B cell (primary cell): ENCODE measurements around the gene ABCB4.

Experiments
- EZH2 ChIP-seq: IDR thresholded peaks from 2 replicates; pipeline ENCODE4 v1.6.1; 2012; ENCODE audit warnings: borderline replicate concordance, low read depth, mild to moderate bottlenecking, moderate library complexity, low read length; ENCODE audit not compliant: insufficient read depth, poor library complexity, severe bottlenecking
- TF ChIP-seq, protein P1 (sequence below): fragments of 200-600 bp; IDR thresholded peaks from one replicate; pipeline ENCODE4 v1.8.0; 2022; ENCODE audit warnings: antibody characterized with exemption, mild to moderate bottlenecking

GRCh38 chr7:87463982-87464381 lies 11.5 kb downstream of the ABCB4 start:
- TF ChIP-seq, protein P1, sequence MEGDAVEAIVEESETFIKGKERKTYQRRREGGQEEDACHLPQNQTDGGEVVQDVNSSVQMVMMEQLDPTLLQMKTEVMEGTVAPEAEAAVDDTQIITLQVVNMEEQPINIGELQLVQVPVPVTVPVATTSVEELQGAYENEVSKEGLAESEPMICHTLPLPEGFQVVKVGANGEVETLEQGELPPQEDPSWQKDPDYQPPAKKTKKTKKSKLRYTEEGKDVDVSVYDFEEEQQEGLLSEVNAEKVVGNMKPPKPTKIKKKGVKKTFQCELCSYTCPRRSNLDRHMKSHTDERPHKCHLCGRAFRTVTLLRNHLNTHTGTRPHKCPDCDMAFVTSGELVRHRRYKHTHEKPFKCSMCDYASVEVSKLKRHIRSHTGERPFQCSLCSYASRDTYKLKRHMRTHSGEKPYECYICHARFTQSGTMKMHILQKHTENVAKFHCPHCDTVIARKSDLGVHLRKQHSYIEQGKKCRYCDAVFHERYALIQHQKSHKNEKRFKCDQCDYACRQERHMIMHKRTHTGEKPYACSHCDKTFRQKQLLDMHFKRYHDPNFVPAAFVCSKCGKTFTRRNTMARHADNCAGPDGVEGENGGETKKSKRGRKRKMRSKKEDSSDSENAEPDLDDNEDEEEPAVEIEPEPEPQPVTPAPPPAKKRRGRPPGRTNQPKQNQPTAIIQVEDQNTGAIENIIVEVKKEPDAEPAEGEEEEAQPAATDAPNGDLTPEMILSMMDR: no peak
- TF ChIP-seq EZH2: no peak
